ENCODE results near the gene C1QA.

DNA sequence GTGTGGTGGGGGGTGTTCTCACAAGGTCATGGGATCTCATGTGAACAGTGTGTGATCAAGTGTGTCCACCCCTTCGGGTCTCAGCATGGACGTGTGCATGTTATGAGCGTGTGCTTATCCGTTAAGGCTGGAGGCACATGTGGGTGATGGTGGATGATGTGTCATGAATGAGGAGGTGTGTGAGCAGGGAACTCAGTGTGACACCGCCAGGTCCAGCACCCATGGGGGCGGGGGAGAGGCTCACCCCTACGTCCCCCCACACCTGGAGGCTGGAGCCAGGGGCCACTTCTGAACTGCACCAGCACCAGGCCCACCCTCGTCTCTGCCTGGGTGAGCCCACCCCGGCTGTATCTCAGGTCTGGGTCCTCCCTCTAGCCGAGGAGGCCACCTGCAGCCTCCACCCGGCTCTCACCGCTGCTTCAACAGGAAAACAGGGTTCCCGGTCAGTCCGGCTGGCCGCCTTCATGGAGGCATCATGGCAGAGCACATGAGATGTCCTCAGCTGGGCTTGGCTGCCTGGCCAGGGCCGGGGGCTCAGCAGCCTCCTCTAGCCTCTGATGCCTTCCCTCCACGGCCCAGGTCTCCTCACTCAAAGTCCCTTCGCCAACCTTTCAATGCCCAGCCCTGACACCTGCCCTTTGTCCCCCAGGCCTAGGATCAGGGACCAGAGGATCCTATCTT, 34.2 kb upstream of the C1QA start:
- TF ChIP-seq, protein P1, sequence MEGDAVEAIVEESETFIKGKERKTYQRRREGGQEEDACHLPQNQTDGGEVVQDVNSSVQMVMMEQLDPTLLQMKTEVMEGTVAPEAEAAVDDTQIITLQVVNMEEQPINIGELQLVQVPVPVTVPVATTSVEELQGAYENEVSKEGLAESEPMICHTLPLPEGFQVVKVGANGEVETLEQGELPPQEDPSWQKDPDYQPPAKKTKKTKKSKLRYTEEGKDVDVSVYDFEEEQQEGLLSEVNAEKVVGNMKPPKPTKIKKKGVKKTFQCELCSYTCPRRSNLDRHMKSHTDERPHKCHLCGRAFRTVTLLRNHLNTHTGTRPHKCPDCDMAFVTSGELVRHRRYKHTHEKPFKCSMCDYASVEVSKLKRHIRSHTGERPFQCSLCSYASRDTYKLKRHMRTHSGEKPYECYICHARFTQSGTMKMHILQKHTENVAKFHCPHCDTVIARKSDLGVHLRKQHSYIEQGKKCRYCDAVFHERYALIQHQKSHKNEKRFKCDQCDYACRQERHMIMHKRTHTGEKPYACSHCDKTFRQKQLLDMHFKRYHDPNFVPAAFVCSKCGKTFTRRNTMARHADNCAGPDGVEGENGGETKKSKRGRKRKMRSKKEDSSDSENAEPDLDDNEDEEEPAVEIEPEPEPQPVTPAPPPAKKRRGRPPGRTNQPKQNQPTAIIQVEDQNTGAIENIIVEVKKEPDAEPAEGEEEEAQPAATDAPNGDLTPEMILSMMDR (IDR thresholded peaks at IDR 0.05), result no peak
- TF ChIP-seq POLR2A (IDR thresholded peaks at IDR 0.05), result no peak
